Adrenal gland (tissue), 5 donors: ENCODE measurements around the gene DNAJB14.

ENCODE experiments used
- POLR2A ChIP-seq, 2 donors: fragments of 450-650 bp; IDR thresholded peaks; one replicate each; pipeline ENCODE4 v1.6.1; 2017; ENCODE audit warnings: antibody characterized with exemption in 2 of 2, mild to moderate bottlenecking in 2 of 2, moderate library complexity in 1 of 2
- TF ChIP-seq, protein P1 (sequence below), 6 experiments: fragments of 450-650 bp in 4 of 6; fragments of 200-600 bp in 2 of 6; sonication (generic) in 1 of 6; IDR thresholded peaks; 1 replicate in 5 of 6; 2 replicates in 1 of 6; pipeline versions ENCODE4 v1.5.1 to v1.8.0; 2016 to 2021; ENCODE audit warnings: antibody characterized with exemption in 6 of 6, mild to moderate bottlenecking in 2 of 6, moderate library complexity in 1 of 6
- donor health status: DM: no; HTN: no; CAD: no.

GRCh38 chr4:99876946-99877345, 69.5 kb downstream of the DNAJB14 start:
- TF ChIP-seq, protein P1, sequence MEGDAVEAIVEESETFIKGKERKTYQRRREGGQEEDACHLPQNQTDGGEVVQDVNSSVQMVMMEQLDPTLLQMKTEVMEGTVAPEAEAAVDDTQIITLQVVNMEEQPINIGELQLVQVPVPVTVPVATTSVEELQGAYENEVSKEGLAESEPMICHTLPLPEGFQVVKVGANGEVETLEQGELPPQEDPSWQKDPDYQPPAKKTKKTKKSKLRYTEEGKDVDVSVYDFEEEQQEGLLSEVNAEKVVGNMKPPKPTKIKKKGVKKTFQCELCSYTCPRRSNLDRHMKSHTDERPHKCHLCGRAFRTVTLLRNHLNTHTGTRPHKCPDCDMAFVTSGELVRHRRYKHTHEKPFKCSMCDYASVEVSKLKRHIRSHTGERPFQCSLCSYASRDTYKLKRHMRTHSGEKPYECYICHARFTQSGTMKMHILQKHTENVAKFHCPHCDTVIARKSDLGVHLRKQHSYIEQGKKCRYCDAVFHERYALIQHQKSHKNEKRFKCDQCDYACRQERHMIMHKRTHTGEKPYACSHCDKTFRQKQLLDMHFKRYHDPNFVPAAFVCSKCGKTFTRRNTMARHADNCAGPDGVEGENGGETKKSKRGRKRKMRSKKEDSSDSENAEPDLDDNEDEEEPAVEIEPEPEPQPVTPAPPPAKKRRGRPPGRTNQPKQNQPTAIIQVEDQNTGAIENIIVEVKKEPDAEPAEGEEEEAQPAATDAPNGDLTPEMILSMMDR (IDR thresholded peaks at IDR 0.05), result no peak
- TF ChIP-seq POLR2A (IDR thresholded peaks at IDR 0.05), result no peak
